IMR-90 (cell line): ENCODE data around the gene SCN11A.

Experiments
- CEBPB ChIP-seq: IDR thresholded peaks from 2 replicates; pipeline ENCODE4 v1.6.1; 2012; ENCODE audit warnings: low read depth, low read length, improper control_type of control experiment
- CHD1 ChIP-seq: IDR thresholded peaks from 2 replicates; pipeline ENCODE4 v1.6.1; 2012; ENCODE audit warnings: low read depth, low read length, improper control_type of control experiment
- CTCF ChIP-seq: conservative IDR thresholded peaks from 2 replicates; pipeline ENCODE4 v1.5.1; 2012; ENCODE audit warnings: mild to moderate bottlenecking, low read depth, low read length, improper control_type of control experiment
- ELK1 ChIP-seq: fragments of 150-350 bp; IDR thresholded peaks from 2 replicates; pipeline ENCODE4 v1.6.1; 2016; ENCODE audit warnings: low read depth, mild to moderate bottlenecking, low read length, moderate library complexity, borderline replicate concordance
- POLR2A ChIP-seq: IDR thresholded peaks from 2 replicates; pipeline ENCODE4 v1.6.1; 2012; ENCODE audit warnings: mild to moderate bottlenecking, low read depth, low read length
- SMC3 ChIP-seq: fragments of 150-350 bp; IDR thresholded peaks from 2 replicates; pipeline ENCODE4 v1.6.1; 2016; ENCODE audit warnings: low read depth, mild to moderate bottlenecking, antibody characterized with exemption, low read length, moderate library complexity

GRCh38 chr3:39021029-39021428 lies 30.7 kb downstream of the SCN11A start:
- no peak for TF ChIP-seq SMC3
- no peak for TF ChIP-seq POLR2A
- TF ChIP-seq ELK1: no peak
- TF ChIP-seq CTCF: no peak
- TF ChIP-seq CHD1: no peak
- no peak for TF ChIP-seq CEBPB
